ENCODE results near the gene MYRFL. TPM values are rescaled to one million over a fixed set of nuclear protein-coding genes. Genes with fewer than 3 reads are reported as not detected.

MYRFL gene
- total RNA-seq, 2 donors from 2014 or later: 0.15 to 0.55 TPM

DNA sequence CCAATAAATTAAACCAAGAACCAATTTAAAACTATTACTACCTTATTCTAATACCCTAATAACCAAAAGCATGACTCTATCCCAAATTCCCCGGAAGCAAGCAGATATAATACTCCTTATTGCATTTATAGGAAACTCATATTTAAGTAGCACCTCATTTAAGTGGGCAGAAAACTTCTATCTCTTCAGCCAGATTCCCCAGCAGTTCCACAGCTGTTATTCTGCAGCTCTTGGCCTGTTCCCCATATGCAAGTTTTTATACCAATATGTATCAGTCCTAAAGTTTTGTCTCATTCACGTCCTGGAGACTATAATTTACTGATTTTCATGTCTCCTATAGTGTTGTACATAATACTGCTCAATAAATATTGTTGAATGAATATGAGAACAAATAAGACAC, 106.5 kb downstream of the MYRFL start:
- no peaks in the 10 kb centered on the region for H3K27me3 ChIP-seq (ENCODE audit: control insufficient read depth, insufficient read depth, low read length, poor library complexity, severe bottlenecking)
- H3K9me3 ChIP-seq (ENCODE audit: control insufficient read depth, low read length): no peaks in the 10 kb centered on the region
- H3K4me3 Mint-ChIP-seq: no peak overlapping the region
- no peak overlapping the region for H3K27ac ChIP-seq (ENCODE audit: low read depth, low read length)
- no peaks in the 10 kb centered on the region for H3K36me3 Mint-ChIP-seq (ENCODE audit: low read depth)
- no peak overlapping the region for H3K9ac ChIP-seq (ENCODE audit: extremely low read depth, low read length, poor library complexity, severe bottlenecking)
- H3K27ac Mint-ChIP-seq: no peak overlapping the region
- DNase-seq: no peak
- H3K9me3 Mint-ChIP-seq: no peaks in the 10 kb centered on the region
- H3K4me1 ChIP-seq (ENCODE audit: control insufficient read depth, insufficient read depth, low read length): peaks cover 11% of the 10 kb centered on the region
- H3K4me3 ChIP-seq (ENCODE audit: low read length): no peak overlapping the region
- no peaks in the 10 kb centered on the region for H3K36me3 ChIP-seq (ENCODE audit: control insufficient read depth, insufficient read depth, low read length)
- WGBS, 2 experiments (ENCODE audit: insufficient coverage in 1 of 2, insufficient read length in 1 of 2): 60% methylated on average over 2 of the region's 2 CpGs; no CpG with 5 or more reads in 1 of the 2 experiments
- peaks cover 69% of the 10 kb centered on the region for H3K4me1 Mint-ChIP-seq
- no peaks in the 10 kb centered on the region for H3K27me3 Mint-ChIP-seq (ENCODE audit: insufficient read depth)
- TF ChIP-seq, protein P1, sequence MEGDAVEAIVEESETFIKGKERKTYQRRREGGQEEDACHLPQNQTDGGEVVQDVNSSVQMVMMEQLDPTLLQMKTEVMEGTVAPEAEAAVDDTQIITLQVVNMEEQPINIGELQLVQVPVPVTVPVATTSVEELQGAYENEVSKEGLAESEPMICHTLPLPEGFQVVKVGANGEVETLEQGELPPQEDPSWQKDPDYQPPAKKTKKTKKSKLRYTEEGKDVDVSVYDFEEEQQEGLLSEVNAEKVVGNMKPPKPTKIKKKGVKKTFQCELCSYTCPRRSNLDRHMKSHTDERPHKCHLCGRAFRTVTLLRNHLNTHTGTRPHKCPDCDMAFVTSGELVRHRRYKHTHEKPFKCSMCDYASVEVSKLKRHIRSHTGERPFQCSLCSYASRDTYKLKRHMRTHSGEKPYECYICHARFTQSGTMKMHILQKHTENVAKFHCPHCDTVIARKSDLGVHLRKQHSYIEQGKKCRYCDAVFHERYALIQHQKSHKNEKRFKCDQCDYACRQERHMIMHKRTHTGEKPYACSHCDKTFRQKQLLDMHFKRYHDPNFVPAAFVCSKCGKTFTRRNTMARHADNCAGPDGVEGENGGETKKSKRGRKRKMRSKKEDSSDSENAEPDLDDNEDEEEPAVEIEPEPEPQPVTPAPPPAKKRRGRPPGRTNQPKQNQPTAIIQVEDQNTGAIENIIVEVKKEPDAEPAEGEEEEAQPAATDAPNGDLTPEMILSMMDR (conservative IDR thresholded peaks at IDR 0.05): no peak

DNA sequence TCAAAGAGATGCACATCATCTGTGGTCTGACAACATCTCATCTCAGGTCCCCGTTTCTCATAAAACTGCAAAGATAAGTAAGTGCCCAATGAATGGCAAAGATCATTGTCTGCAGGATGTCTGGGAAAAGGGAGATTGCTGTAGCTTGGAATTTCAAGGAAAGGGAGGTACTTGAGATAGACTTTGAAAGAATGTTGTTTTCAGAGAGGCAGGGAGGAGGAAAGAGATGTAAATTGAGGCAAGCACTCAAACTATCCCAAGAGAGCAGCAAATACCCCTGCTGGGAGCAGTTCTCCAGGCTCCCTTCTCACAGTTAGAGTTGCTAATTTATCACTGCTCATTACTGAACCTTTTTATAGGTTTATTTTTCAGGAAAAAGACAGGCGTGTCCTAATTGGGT, 107.1 kb downstream of the MYRFL start:
- Histone ChIP-seq H3K9me3 (ENCODE audit: control insufficient read depth, low read length) (no peaks in the 10 kb centered on the region), H3K4me3 (ENCODE audit: low read length) (no peak overlapping the region), H3K4me1 (ENCODE audit: control insufficient read depth, insufficient read depth, low read length) (peaks cover 11% of the 10 kb centered on the region), H3K9ac (ENCODE audit: extremely low read depth, low read length, poor library complexity, severe bottlenecking) (no peak overlapping the region), H3K27ac (ENCODE audit: low read depth, low read length) (peak overlapping the region; percentile 52), H3K36me3 (ENCODE audit: control insufficient read depth, insufficient read depth, low read length) (no peaks in the 10 kb centered on the region), H3K27me3 (ENCODE audit: control insufficient read depth, insufficient read depth, low read length, poor library complexity, severe bottlenecking) (no peaks in the 10 kb centered on the region)
- Mint-ChIP-seq H3K4me3 (no peak overlapping the region), H3K36me3 (ENCODE audit: low read depth) (no peaks in the 10 kb centered on the region), H3K4me1 (peaks cover 73% of the 10 kb centered on the region), H3K9me3 (no peaks in the 10 kb centered on the region), H3K27me3 (ENCODE audit: insufficient read depth) (no peaks in the 10 kb centered on the region), H3K27ac (peak overlapping the region; percentile 65)
- TF ChIP-seq, protein P1 (conservative IDR thresholded peaks at IDR 0.05): no peak
- WGBS, 2 experiments (ENCODE audit: insufficient coverage in 1 of 2, insufficient read length in 1 of 2): 32 to 42% methylated on average over 2 of the region's 2 CpGs
- DNase-seq: peak; percentile 84

DNA sequence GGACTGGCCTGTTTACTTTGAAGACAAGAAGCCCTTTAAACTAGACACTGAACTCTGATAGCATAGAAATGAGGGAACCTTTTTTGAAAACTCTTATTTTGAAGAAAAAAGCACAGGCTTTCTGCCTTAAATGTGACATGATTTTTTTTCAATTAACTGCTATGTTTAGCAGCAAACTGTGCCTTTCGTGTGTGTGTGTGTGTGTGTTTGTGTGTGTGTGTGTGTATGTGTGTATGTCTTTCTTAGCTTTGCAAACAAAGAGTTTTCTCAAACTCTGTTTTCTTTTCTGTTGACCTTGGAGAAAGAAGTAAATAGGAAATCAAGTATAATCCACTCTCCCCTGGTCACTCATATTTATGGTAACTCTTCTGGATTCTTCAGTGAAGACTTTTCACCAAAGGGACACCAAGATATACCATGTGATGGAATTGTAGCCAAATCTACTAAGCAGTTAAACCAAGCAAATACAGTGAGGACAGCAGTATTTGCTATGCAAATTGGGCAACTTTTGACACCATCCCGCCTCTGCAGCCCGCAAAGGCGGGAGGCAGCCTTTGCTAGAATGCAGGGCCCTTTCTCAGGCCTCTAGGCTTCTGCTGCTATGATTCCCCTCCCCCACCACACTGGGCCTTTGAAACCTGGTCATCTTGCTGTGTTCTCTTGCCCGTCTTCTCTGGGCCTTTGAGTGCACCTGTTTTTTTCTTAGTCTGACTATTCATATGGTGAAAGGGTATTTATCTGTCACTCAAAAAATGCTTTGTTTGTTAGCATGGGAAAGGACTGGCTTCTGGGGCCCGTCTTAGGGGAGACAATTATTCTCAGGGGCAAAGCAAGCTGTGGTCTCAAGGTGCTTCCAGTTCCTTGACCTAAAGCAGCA, 107.9 kb downstream of the MYRFL start:
- TF ChIP-seq, protein P1 (conservative IDR thresholded peaks at IDR 0.05): no peak
- no peaks in the 10 kb centered on the region for H3K27me3 Mint-ChIP-seq (ENCODE audit: insufficient read depth)
- Histone ChIP-seq H3K9ac (ENCODE audit: extremely low read depth, low read length, poor library complexity, severe bottlenecking) (no peak overlapping the region), H3K9me3 (ENCODE audit: control insufficient read depth, low read length) (no peaks in the 10 kb centered on the region), H3K4me3 (ENCODE audit: low read length) (no peak overlapping the region), H3K36me3 (ENCODE audit: control insufficient read depth, insufficient read depth, low read length) (no peaks in the 10 kb centered on the region), H3K4me1 (ENCODE audit: control insufficient read depth, insufficient read depth, low read length) (peaks cover 11% of the 10 kb centered on the region), H3K27ac (ENCODE audit: low read depth, low read length) (peak overlapping the region; percentile 52), H3K27me3 (ENCODE audit: control insufficient read depth, insufficient read depth, low read length, poor library complexity, severe bottlenecking) (no peaks in the 10 kb centered on the region)
- 27 to 34% methylated on average over 2 to 6 of the region's 6 CpGs for WGBS, 2 experiments (ENCODE audit: insufficient coverage in 1 of 2, insufficient read length in 1 of 2)
- DNase-seq: peak; percentile 95
- peaks cover 6% of the 10 kb centered on the region for H3K9me3 Mint-ChIP-seq
- H3K4me1 Mint-ChIP-seq: peaks cover 65% of the 10 kb centered on the region
- H3K36me3 Mint-ChIP-seq (ENCODE audit: low read depth): peaks cover 2% of the 10 kb centered on the region
- H3K4me3 Mint-ChIP-seq: no peak overlapping the region
- H3K27ac Mint-ChIP-seq: peak overlapping the region; percentile 65
